Tibial nerve (tissue), 4 donors: ENCODE data around the gene SERINC2.

ENCODE experiments used
- CTCF ChIP-seq, 5 experiments: fragments of 200-600 bp in 3 of 5; fragments of 450-650 bp in 2 of 5; sonication (generic) in 3 of 5; IDR thresholded peaks; one replicate each; pipeline ENCODE4 v1.5.1; 2016 to 2019; ENCODE audit warnings: antibody characterized with exemption in 5 of 5, mild to moderate bottlenecking in 3 of 5, moderate library complexity in 2 of 5
- EP300 ChIP-seq, 2 donors: sonication (generic); formaldehyde crosslinking; IDR thresholded peaks; one replicate each; pipeline ENCODE4 v1.6.1; 2017; ENCODE audit warnings: antibody characterized with exemption in 2 of 2, mild to moderate bottlenecking in 1 of 2

DNA sequence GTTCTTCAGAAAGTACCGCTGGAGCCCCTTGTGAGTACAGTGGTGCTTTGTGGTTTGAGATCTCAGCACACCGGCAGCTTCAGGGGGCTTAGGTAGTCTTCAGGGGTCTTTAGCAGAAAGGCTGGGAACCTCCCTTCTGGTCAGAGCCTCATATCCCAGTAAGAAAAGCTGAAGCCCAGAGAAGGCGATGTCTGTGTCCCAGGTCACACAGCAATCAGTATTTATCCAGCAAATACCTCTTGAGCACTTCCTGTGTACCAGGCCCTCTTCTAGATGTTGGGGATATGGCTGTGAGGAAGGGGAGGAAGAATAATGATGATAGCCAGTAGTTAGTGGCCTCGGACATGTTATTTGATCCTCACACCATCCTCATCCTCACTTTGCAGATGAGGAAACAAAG, 14.3 kb downstream of the SERINC2 start:
- TF ChIP-seq EP300 (IDR thresholded peaks at IDR 0.05) (no peak), CTCF (IDR thresholded peaks at IDR 0.05) (no peak)
